IPS DF 4.7 (cell line): ENCODE measurements around the gene SEPTIN12.
"Not testable (repeated sequence)": the region's sequence is repeated elsewhere in the genome, so short reads cannot be mapped to it uniquely, and the experiment has no call there.

ENCODE experiments used
- DNase-seq: peaks from one replicate; pipeline ENCODE4 v3.0.0-alpha.2; 2013; ENCODE audit warnings: low spot score; ENCODE audit errors: extremely low read depth

The SEPTIN12 gene

DNA sequence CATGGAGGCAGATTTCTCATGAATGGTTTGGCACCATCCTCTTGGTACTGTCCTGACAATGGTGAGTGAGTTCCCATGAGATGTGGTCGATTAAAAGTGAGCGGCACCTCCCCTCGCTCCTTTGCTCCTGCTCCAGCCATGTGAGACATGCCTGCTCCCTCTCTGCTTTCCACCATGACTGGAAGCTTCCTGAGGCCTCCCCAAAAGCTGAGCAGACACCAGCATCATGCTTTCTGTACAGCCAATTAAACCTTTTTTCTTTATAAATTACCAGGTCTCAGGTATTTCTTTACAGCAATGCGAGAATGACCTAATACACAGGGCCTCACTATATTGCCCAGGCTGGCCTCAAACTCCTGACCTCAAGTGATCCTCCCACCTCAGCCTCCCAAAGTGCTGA, 33.3 kb downstream of the SEPTIN12 start:
- no peak for DNase-seq

DNA sequence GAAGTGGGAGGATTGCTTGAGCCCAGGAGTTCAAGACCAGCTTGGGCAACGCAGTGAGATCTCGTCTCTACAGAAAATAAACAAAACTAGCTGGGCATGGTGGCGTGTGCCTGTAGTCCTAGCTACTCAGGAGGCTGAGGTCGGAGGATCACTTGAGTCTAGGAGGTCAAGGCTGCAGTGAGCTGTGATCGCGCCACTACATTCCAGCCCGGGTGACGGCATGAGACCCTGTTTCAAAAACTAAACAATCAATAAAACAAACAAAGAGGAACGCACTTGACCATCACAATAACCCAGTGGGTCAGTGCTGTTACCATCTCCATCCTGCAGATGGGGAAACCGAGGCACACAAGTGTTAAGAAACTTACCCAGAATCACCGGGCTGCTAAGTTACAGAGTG, 34.9 kb downstream of the SEPTIN12 start:
- DNase-seq, result no peak

DNA sequence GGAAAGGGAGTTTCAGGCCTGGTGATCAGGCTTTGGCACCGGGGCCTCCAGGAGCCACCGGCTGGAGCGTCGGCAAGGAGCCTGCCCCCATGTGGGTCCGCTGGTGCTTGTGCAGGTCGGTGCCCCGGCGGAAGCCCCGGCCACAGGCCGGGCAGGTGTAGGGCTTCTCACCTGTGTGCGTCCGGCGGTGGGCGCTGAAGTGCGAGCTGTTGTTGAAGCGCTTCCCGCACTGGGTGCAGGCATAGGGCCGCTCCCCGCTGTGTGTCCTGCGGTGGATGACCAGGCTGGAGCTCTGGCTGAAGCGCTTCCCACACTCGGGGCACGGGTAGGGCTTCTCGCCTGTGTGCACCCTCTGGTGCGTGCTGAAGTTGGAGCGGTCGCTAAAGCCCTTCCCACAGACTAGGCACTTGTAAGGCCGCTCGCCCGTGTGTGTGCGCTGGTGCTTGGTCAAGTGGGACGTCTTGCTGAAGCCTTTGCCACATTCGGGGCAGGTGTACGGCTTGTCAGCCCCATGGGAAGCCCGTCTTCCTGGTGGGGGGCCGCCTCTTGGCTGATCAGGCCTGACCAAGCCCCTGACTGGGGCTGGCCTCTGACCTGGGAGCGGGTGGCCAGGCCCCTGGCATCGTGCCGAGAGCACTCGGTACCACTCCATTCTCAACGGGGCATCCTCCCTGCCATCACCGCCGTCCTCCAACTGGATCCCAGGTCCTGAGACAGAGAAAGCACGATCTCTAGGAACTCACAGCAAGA, 35.6 kb downstream of the SEPTIN12 start:
- no peak for DNase-seq

DNA sequence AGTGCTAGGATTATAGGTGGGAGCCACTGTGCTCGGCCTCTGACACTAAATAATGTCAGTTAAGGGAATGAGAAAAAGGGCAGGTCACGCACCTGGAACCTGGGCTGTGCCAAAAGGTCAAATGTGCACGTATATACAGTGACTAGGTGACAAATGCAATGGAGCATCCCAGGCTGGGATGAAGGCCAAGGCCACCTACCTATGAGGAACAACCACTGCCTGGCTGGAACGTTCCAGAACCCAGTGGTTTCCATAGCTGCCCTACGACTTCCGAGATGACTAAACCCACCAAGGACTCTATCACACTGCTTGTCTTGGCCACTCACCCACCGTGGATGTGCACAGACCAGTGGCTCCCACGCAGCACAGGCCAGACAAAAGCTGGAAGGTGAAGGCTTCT, 37.2 kb downstream of the SEPTIN12 start:
- no peak for DNase-seq

DNA sequence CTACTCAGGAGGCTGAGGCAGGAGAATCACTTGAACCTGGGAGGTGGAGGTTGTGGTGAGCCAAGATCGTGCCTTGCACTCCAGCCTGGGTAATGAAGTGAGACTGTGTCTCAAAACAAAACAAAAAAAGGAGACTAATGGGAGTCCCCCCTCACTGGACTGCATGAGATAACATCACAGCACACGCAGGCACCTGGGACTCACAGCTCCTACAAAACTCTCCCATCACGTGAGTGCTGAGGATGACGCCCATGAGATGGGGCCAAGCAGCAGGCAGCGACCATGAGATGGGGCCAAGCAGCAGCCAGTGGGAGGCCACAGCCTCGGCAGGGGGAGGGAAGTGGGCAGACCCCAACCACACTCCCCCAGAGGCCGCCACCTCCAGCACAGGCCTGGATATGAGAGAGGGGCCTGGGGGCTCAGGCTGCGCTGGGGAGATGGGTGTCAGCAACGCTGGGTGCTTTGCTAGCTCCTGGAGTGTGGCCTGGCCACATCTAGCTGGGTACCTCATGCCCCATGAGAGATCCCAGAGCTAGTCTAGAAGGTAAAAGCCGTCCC, 38.4 kb downstream of the SEPTIN12 start:
- no peak for DNase-seq

DNA sequence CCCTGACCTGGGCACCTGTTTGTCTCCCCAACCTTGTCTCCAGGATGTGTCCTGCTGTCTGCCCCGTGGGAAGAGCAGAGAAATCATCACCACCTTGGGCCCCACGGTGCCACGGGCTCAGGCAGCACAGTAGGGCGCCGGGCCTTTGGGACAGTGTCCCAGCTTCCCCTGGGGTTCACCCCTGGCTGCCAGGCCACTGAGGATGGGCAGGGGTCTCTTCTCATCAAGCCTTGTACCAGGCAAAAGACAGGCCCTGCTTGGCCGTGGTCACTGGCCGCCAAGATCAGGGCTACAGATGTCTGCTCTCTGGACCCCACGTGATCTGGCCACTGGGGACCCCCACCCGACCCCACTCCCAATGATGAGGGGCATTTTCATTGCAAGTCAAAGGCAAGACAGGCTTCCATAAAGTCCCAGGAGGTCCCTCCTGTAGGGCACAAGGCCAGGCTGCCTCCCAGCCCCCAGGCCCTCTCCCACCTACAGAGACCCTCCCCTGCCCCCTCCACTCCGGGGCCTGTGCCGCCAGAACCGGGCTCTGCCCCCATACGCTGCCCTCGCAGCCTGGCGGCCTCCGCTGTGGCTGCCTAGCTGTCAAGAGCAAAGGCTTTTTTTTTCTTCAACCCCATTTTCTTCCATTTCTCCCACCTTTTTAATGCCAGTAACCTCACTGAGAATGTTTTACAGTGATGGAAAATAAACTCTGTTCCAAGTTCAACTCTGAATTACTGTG, 39.3 kb downstream of the SEPTIN12 start:
- no peak for DNase-seq

DNA sequence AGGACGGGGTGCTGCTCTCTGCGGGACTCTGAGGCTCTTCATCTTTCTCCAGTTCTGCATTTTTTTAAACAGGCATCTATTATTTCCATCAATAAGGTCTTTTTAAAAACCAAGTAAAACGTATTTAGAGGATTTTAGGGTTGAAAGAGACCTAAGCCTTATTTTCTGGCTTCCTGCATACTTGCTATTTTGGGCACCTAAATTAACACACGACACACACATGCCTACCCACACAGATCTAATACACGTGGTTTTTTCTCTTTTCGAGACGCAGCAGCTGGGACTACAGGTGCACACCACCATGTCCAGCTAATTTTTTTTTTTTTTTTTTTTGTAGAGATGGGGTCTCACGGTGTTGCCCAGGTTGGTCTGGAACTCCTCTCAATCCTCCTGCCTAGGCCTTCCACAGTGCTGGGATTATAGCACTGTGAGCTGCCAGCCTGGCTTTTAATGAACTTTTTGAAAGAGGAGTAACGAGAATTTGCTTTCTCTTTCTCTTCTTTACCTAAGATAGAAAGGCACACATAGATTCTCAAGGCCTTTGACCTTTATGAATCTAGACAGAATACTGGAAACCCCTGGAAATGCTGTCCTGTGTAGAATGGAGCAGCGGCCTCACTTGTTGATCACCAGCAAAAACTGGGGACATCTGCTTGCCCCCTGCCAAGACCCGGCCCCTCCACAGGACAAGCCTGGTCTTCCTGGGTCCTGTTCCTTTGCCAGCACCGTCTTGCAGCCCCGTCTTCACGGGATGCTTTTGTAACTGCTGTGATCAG, 40.1 kb downstream of the SEPTIN12 start:
- no peak for DNase-seq

DNA sequence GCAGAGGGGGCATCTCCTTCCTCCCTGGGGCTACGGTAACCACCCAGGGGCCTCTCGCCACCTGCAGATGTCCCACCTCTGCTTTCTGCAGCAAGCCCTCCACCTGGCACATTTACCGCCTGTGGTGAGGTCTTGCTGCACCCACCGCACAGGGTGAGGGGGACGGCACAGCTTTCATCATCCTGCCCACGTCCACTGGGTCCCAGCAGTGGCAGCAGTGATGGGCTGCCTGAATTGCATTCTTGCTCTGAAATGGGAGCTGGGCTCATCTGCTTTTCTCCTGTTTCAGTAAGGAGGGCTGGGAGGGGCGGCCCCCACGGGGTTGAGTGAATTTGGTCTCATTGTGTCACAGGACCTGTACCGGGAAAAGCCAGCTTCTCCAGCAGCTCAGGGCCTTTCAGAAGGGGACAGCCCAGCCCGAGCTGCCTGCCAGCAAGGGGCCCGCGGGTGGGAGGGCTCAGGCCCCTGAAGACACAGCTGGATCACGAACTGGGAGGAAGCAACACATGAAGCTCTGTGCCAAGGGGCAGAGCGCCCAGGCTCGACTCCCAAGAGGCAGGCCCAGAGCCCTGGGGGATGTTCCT, 41.1 kb downstream of the SEPTIN12 start:
- no peak for DNase-seq

DNA sequence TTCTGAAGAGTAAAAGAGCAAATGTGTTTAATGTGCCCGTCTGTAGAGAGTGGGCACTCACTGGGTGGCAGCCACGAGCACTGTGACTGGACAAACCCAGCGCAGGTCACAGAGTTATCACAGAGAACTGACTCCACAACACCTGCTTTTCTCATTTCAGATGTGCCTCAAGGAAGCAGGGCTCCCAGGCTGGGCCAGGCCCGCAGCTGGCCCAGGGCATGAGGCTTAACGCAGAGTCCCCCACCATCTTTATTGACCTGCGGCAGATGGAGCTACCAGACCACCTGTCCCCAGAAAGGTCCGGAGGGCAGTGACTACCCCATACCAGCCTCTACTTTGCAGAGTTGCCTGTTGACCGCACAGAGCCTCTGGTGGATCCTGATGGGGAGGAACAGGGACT, 41.9 kb downstream of the SEPTIN12 start:
- no peak for DNase-seq

DNA sequence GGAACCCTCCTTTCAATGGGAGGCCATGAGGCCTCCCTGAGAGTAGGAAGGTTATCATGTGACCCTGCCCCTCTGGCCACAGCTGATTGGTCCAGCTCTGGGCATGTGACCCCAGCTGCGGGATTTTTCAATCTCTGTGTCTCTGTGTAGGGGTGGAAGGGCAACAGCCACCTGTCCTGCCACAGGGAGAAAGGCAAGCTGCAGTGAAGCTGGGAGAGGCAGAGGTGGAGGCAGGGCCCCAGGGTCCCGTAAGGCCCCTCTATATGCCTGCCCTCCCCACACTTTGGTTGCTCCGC, 42.9 kb downstream of the SEPTIN12 start:
- DNase-seq, result no peak

DNA sequence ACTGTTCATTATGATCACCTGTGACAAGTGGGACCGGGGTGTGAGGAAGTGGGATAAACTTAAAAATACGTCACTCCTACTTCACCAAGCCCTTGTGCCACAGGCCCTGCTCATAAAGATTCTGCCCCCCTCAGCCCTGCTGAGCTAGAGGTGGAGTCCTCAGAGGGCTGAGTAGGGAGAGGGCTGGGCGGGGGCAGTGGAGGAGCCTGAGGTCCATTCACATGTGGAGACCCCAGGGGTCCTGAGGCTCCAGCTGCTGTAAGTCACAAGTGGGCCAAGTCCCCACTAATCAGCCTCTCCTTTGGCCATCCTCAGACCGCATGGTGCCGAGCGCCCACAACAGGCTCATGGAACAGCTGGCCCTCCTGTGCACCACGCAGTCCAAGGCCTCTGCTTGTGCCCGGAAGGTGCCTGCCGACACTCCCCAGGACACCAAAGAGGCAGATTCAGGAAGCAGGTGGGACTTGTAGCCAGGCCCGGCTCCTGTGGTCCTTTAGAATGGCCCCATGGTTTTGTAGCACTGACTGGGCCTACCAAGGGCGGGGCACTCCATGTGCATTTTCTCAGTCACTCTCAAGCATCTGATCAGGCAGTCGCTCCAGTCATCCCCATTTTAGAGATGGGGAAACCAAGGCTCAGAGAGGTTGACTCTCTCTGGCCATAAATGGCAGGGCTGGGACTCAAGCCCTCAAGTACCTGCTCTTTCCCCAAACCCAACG, 43.4 kb downstream of the SEPTIN12 start:
- DNase-seq, result no peak

DNA sequence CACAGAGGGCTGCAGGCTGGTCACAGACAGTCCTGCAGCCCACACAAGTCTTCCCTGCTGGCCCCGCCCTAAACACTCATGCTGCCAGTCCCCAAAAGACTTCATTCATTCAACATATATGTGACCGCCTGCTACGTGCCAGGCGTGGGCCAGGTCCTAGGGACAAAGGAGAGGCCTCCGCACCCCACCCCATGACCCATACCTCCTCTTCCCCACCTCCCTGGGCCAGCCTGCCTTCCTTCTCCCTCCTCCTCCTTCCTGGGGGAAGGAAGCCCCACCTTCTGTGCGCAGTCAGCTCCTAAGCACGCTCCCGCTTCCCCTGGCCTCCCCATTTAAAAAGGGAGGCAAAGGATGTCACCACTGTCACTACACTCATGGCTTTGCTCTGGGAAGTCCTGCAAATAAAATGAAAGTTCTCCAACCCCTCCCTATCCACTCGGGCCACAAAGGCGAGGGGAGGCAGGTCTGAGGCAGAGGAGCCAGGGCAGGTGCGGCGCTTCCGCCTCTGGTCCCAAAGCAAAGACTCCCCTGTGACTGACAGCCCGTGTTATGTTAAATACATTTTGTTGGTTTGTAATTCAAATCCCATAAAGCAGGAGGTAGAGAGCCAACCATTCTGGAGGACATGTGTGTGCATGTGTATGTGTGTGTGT, 44.8 kb downstream of the SEPTIN12 start:
- DNase-seq, result no peak

DNA sequence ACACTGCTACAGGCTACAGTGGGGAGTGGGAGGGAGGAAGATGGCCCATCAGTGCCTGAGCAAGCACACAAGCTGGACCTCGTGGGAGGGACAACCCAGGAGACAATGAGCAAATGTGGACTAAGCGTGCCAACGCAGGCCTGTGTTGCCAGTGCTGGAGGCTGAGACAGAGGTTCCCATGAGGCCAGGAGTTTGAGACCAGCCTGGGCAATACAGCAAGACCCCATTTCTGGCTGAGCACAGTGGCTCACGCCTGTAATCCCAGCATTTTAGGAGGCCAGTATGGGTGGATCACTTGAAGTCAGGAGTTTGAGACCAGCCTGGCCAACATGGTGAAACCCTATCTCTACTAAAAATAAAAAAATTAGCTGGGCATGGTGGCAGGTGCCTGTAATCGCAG, 49.8 kb downstream of the SEPTIN12 start:
- DNase-seq, result not testable (repeated sequence)

DNA sequence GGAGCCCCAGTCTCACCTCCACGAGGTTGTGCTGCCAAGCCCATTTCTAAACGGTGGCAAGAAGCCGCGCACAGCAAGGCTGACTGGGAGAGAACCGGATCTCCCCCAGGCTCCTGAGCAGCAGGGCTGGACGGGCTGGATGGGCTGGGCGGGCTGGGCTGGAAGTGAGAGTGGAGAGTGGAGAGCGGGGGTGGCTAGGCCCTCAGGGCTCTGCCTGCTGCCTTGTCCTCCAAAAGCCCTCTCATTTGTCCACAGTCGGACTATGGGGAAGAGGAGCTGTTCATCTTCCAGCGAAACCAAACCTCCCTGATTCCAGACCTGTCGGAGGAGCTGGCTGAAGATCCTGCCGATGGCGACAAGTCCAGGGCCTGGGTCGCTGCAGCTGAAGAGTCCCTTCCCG, 50.6 kb downstream of the SEPTIN12 start:
- no peak for DNase-seq

DNA sequence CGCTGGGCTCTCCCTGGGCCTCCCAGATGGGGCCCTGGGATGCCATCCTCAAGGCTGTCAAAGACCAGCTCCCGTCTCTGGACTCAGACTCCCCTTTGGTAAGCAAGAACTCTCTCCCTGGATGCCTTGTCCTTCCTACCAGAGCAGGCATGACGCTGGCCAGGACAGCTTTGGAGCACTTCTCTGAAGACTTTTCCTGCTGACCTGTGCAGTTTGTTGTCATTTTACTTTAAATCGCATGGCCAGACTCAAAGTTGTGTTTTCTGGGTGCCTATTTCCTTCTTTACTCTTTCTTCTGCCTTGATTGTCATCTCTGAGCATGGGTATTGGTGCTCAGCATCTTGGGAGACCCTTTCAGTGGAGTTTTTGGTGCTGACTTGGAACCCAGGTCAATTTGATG, 51.6 kb downstream of the SEPTIN12 start:
- DNase-seq, result no peak

DNA sequence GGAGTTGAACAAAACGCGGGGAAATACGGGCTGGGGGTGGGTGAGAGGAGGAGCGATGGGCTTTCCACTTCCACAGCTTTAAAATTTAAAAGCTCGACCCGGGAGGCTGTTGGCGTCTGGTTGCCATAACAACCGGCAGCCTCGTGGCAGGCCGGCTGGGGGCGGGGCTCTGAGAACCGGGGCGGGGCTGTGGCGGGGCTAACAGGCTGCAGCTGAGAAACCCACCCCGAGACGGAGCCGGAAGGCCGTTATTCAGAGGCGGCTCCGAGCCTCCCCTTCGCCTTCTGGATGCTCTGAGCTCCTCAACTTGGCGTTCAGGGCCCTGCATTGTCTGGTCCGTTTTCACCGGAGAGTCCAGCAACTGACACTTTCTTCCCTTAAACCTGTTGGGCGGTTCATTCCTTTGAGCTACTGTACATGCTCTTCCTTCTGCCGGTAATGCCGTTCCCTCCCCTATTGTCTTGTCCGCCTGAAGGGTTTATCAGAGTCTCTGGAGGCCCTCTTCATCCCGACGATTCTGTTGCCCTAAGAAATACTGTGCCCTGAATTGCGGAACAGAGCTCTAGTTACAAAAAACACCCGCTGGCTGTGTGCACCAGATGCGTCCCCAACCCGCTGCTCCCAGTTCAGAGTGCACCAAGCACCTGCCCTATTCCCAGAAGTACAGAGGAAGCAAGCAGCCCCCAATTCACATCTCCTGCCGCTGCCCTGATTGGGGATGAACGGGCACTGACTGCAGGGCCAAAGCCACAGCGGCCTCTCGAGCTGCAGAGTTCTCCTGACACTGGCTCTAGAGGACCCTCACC, 53.2 kb downstream of the SEPTIN12 start:
- no peak for DNase-seq

DNA sequence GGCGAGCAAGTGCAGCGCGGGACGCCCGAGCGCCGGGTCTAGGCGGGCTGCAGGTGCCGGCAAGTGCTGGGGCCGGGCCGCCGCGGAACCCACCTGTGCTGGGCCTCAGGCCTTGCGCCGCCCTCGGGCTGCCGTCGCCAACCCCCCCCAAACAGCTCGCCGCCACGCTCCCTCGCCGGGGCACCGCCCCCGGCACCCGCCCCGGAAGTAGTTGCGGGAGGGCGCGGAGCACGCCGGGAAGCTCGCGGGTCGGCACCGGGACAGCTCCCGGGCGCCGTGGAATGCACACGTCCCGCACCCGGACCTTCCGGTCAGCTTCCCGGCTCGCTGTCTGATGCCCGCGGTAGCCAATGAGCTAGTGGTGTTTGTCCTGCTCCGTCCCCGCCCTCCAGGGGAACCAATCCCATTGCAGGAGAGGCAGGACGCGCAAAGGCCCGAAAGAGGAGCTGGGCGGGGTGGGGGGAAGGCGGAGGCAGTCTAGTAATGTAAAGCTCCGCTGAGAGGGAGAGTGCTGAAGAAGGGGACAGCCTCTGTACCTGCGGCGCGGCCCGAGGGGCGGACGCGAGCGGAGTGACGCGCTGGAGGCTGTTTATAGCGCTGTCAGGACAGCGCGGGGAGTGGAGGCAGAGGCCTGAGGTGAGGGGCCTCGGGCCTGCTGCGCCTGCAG, 53.9 kb downstream of the SEPTIN12 start, which contains the start of the genes ANKS3 and DNAAF8:
Gene ANKS3, minus strand, starts transcription at position 209 of the 667 bp plus-strand sequence. CDS start 4,122 bp downstream, outside the sequence.
Gene DNAAF8, plus strand, starts transcription at position 475 of the 667 bp plus-strand sequence. CDS start 1,978 bp downstream, outside the sequence.
- DNase-seq, result peak; percentile 87

DNA sequence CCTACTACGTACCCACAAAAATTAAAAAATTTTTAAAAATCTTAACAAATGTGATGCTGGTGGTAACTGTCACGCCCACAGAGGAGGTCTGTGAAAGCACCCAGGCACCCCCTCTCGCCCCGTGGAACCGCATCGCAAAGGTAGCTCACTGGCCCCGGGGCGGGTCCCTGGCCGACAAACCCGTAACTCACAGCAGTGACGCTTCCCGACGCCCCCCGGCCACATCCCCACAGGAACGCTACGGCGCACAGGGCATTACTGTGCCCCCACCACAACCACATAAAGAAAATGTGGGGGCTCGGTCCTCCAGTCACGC, 54.4 kb downstream of the SEPTIN12 start:
- DNase-seq, result no peak

DNA sequence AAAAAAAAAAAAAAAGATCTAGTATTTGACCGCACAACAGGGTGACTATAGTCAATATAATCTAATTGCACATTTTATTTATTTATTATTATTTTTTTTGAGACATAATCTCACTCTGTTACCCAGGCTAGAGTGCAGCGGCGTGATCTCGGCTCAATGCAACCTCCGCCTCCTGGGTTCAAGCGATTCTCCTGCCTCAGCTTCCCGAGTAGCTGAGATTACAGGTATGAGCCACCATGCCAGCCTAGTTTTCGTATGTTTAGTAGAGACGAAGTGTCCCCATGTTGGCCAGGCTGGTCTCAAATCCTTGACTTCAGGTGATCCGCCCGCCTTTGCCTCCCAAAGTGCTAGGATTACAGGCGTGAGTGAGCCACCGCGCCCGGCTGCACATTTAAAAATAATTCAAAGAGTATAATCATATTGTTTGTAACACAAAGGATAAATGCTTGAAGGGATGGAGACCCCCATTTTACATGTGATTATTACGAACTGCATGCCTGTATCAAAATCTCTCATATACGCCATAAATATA, 54.9 kb downstream of the SEPTIN12 start:
- DNase-seq, result no peak
